ENCODE results near the gene NCOA1. TPM values are rescaled to one million over a fixed set of nuclear protein-coding genes. Genes with fewer than 3 reads are reported as not detected.

The NCOA1 gene
- total and polyA plus RNA-seq, 2 of the 4 experiments (the other 2 are of a cell fraction), result 6.7 to 11.3 TPM

- in situ Hi-C loops (cut with MboI; ENCODE audit: low sequenced_read_pairs) (no loop called here), intact Hi-C loops (cut with micrococcal nuclease) (no loop called here), dilution Hi-C loops (cut with HindIII; ENCODE audit: low sequenced_read_pairs, unreplicated experiment) (no loop called here)
- Histone ChIP-seq H3K23ac (ENCODE audit: low read depth, low read length) (no peak overlapping the region), H2AFZ (replicated peaks; ENCODE audit: low read length, poor library complexity) (no peak overlapping the region), H3K4me2 (ENCODE audit: low read depth, low read length) (no peak overlapping the region), H3K27me3 (ENCODE audit: control insufficient read depth, insufficient read depth, low read length) (no peaks in the 10 kb centered on the region), H3K79me1 (ENCODE audit: low read depth in 1 of 2, low read length in 2 of 2) (peaks cover 17 to 19% of the 10 kb centered on the region in 2 experiments; a peak in 2 of 4 replicates), H4K20me1 (ENCODE audit: insufficient read depth, low read length) (peaks cover 3% of the 10 kb centered on the region; the same call in 1 of the 2 replicates), H2BK20ac (ENCODE audit: low read depth, low read length) (no peak overlapping the region), H2BK15ac (ENCODE audit: low read depth, low read length) (no peak overlapping the region), H3K18ac (ENCODE audit: low read depth, low read length) (no peak overlapping the region), H3K14ac (replicated peaks; ENCODE audit: low read depth, low read length) (no peak overlapping the region), H2BK120ac (ENCODE audit: low read depth, low read length) (no peak overlapping the region), H3K9me1 (ENCODE audit: insufficient read depth, low read length) (no peaks in the 10 kb centered on the region), H3K9ac (ENCODE audit: low read depth, low read length) (no peak overlapping the region), H2AK5ac (ENCODE audit: low read depth, low read length) (no peak overlapping the region), H3K56ac (ENCODE audit: extremely low read depth, insufficient read depth, low read length) (no peak overlapping the region), H3K27ac (ENCODE audit: insufficient read depth, low read length) (no peak overlapping the region), H3K4me1 (ENCODE audit: control insufficient read depth, insufficient read depth, low read length) (peaks cover 1% of the 10 kb centered on the region; the same call in 1 of the 2 replicates), H4K8ac (ENCODE audit: low read depth in 2 of 2, low read length in 2 of 2) (no peak overlapping the region), H2AK9ac (replicated peaks; ENCODE audit: low read depth, low read length, poor library complexity) (no peak overlapping the region), H3K36me3 (ENCODE audit: control insufficient read depth, insufficient read depth, low read length) (no peaks in the 10 kb centered on the region), H4K91ac (ENCODE audit: insufficient read depth, low read depth, low read length) (no peak overlapping the region), H2BK5ac (ENCODE audit: low read depth, low read length, poor library complexity, severe bottlenecking) (no peak overlapping the region), H3K4ac (ENCODE audit: low read depth, low read length) (no peak overlapping the region), H3K9me3 (ENCODE audit: control insufficient read depth, insufficient read depth, low read length) (no peaks in the 10 kb centered on the region), H3K4me3 (ENCODE audit: insufficient read depth, low read depth, low read length) (no peak overlapping the region), H4K5ac (ENCODE audit: low read depth, low read length) (no peak overlapping the region)
- POLR2A ChIA-PET (ENCODE audit: unreplicated experiment), result no interaction called here
- DNase-seq (no peak), ATAC-seq (ENCODE audit: low read depth) (no peak)
- CTCF ChIA-PET, result interaction anchor here (0.7 to 0.8 kb wide), 2 partner anchors 195 to 320 kb away, joined by 3 to 4 read pairs; no protein-coding TSS in a partner anchor
- BruUV-seq (replicated peaks), result no TSS peak
- no CpG with 5 or more reads among the region's 4 CpGs for WGBS, 2 experiments (ENCODE audit: extremely low coverage in 2 of 2, insufficient read length in 1 of 2)
- TF ChIP-seq RAD21 (IDR thresholded peaks at IDR 0.05; ENCODE audit: low read length) (no peak), CEBPB (IDR thresholded peaks at IDR 0.05; ENCODE audit: low read depth, low read length) (no peak), RCOR1 (IDR thresholded peaks at IDR 0.05; ENCODE audit: insufficient replicate concordance, low read length) (no peak), BHLHE40 (IDR thresholded peaks at IDR 0.05; ENCODE audit: low read depth, low read length) (no peak), FOS (IDR thresholded peaks at IDR 0.05; ENCODE audit: low read depth, low read length) (no peak), MAFK (IDR thresholded peaks at IDR 0.05; ENCODE audit: low read depth, low read length) (no peak), SMC3 (IDR thresholded peaks at IDR 0.05; ENCODE audit: low read depth, low read length) (no peak), ELK1 (IDR thresholded peaks at IDR 0.05; ENCODE audit: borderline replicate concordance, low read depth, low read length) (no peak), NFE2L2 (IDR thresholded peaks at IDR 0.05; ENCODE audit: low read depth, low read length) (no peak), MAZ (IDR thresholded peaks at IDR 0.05; ENCODE audit: borderline replicate concordance, low read depth, low read length) (no peak), CHD1 (IDR thresholded peaks at IDR 0.05; ENCODE audit: low read depth, low read length) (no peak), POLR2A (IDR thresholded peaks at IDR 0.05; ENCODE audit: low read depth, low read length) (no peak), RFX5 (IDR thresholded peaks at IDR 0.05; ENCODE audit: low read depth, low read length) (no peak), MXI1 (IDR thresholded peaks at IDR 0.05; ENCODE audit: borderline replicate concordance, low read depth, low read length) (no peak)
- TF ChIP-seq, protein P1, sequence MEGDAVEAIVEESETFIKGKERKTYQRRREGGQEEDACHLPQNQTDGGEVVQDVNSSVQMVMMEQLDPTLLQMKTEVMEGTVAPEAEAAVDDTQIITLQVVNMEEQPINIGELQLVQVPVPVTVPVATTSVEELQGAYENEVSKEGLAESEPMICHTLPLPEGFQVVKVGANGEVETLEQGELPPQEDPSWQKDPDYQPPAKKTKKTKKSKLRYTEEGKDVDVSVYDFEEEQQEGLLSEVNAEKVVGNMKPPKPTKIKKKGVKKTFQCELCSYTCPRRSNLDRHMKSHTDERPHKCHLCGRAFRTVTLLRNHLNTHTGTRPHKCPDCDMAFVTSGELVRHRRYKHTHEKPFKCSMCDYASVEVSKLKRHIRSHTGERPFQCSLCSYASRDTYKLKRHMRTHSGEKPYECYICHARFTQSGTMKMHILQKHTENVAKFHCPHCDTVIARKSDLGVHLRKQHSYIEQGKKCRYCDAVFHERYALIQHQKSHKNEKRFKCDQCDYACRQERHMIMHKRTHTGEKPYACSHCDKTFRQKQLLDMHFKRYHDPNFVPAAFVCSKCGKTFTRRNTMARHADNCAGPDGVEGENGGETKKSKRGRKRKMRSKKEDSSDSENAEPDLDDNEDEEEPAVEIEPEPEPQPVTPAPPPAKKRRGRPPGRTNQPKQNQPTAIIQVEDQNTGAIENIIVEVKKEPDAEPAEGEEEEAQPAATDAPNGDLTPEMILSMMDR (conservative IDR thresholded peaks at IDR 0.05; ENCODE audit: low read depth, low read length), result no peak
- TF ChIP-seq, protein P2, sequence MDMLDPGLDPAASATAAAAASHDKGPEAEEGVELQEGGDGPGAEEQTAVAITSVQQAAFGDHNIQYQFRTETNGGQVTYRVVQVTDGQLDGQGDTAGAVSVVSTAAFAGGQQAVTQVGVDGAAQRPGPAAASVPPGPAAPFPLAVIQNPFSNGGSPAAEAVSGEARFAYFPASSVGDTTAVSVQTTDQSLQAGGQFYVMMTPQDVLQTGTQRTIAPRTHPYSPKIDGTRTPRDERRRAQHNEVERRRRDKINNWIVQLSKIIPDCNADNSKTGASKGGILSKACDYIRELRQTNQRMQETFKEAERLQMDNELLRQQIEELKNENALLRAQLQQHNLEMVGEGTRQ (IDR thresholded peaks at IDR 0.05; ENCODE audit: low read depth, low read length), result no peak
These were observed 16.5 kb downstream of the NCOA1 start for GRCh38 chr2:24507549-24507948.

All from IMR-90 (cell line).